Endodermal cell (in vitro differentiated cells): ENCODE data around the gene DHRS13. TPM values are rescaled to one million over a fixed set of nuclear protein-coding genes. Genes with fewer than 3 reads are reported as not detected.
"Not testable (repeated sequence)": the region's sequence is repeated elsewhere in the genome, so short reads cannot be mapped to it uniquely, and the experiment has no call there.

Experiments
- DNase-seq: peaks from one replicate; pipeline ENCODE4 v3.0.0-alpha.2; 2017
- H3K27ac ChIP-seq: 2 replicates; pipeline ENCODE4 v1.5.1; 2013; ENCODE audit warnings: mild to moderate bottlenecking, low read depth, low read length, moderate library complexity
- H3K27me3 ChIP-seq: 2 replicates; pipeline ENCODE4 v1.6.1; 2013; ENCODE audit warnings: mild to moderate bottlenecking, low read length, moderate library complexity; ENCODE audit not compliant: insufficient read depth, control insufficient read depth, poor library complexity, severe bottlenecking
- H3K36me3 ChIP-seq: 2 replicates; pipeline ENCODE4 v1.7.0; 2013; ENCODE audit warnings: mild to moderate bottlenecking, low read length, moderate library complexity; ENCODE audit not compliant: control insufficient read depth, insufficient read depth
- H3K4me1 ChIP-seq: one replicate; pipeline ENCODE4 v1.7.0; 2013; ENCODE audit warnings: low read length; ENCODE audit not compliant: control insufficient read depth, insufficient read depth
- H3K4me3 ChIP-seq: 2 replicates; pipeline ENCODE4 v1.5.1; 2013; ENCODE audit warnings: mild to moderate bottlenecking, low read length, moderate library complexity
- H3K9ac ChIP-seq: 2 replicates; pipeline ENCODE4 v1.6.1; 2013; ENCODE audit warnings: mild to moderate bottlenecking, low read length, moderate library complexity; ENCODE audit not compliant: poor library complexity, severe bottlenecking; ENCODE audit errors: extremely low read depth
- H3K9me3 ChIP-seq: 2 replicates; pipeline ENCODE4 v1.6.1; 2013; ENCODE audit warnings: mild to moderate bottlenecking, low read length, moderate library complexity; ENCODE audit not compliant: control insufficient read depth
- H3K27ac Mint-ChIP-seq: 2 replicates; pipeline ENCODE4 v1.8.0; 2020; ENCODE audit warnings: mixed read lengths
- H3K27me3 Mint-ChIP-seq: 2 replicates; pipeline ENCODE4 v1.8.0; 2021; ENCODE audit warnings: mild to moderate bottlenecking, mixed read lengths; ENCODE audit not compliant: insufficient read depth
- H3K36me3 Mint-ChIP-seq: 2 replicates; pipeline ENCODE4 v1.8.0; 2020; ENCODE audit warnings: low read depth, mixed read lengths
- H3K4me1 Mint-ChIP-seq: 2 replicates; pipeline ENCODE4 v1.8.0; 2020; ENCODE audit warnings: mixed read lengths
- H3K4me3 Mint-ChIP-seq: 2 replicates; pipeline ENCODE4 v1.8.0; 2020; ENCODE audit warnings: mild to moderate bottlenecking, moderate library complexity, mixed read lengths
- H3K9me3 Mint-ChIP-seq: 2 replicates; pipeline ENCODE4 v1.8.0; 2020; ENCODE audit warnings: mild to moderate bottlenecking, mixed read lengths
- WGBS, 2 experiments: methylation state at CpG; one replicate each; pipeline versions ENCODE4 v1.1.5 to v1.1.7; 2013; ENCODE audit warnings: missing lambda C conversion rate in 2 of 2, mixed read lengths in 1 of 2; ENCODE audit not compliant: insufficient coverage in 1 of 2, insufficient read length in 1 of 2; 5-methylcytosine and 5-hydroxymethylcytosine counted together
- total RNA-seq, 2 donors: library from RNA; stranded (reverse); fragmentation: NEBNext Ultra II Directional in 1 of 2; extraction: Animal tissue kit (Norgen Biotek cat#: 25700) in 1 of 2; gene quantifications; 2 replicates in 1 of 2; 3 replicates in 1 of 2; pipeline ENCODE4 v1.2.1, GENCODE V29; 2021
- TF ChIP-seq, protein P1 (sequence below): fragments of 200-600 bp; sonication (generic); conservative IDR thresholded peaks from 2 replicates; pipeline ENCODE4 v1.5.0; 2021; ENCODE audit warnings: antibody characterized with exemption, mild to moderate bottlenecking

DHRS13 gene
- total RNA-seq, 2 donors from 2014 or later: 19.1 to 24.8 TPM

DNA sequence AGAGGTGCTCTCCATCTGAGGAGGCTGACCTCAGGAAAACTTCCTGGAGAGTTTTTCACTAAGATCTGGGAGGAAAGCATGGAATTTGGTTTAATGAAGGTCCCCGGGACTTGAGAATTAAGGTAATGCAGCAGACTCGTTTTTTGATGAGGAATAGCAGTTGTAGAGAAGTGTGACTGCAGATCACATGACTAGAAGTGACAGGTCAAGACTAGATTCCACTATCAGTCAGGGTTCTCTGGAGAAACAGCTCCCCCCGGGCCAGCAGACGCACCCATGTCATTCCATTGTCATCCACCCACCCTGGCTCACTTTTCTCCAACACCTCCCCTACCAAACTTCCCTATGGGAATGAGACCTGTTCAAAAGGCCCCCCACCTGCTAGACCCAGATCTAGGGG is 1.9 kb upstream of the DHRS13 start:
- DNase-seq: peak; percentile 42
- Histone ChIP-seq H3K9me3 (no peaks in the 10 kb centered on the region), H3K9ac (no peak overlapping the region), H3K27me3 (no peaks in the 10 kb centered on the region), H3K4me3 (no peak overlapping the region), H3K36me3 (peaks cover 58% of the 10 kb centered on the region), H3K27ac (no peak overlapping the region), H3K4me1 (no peaks in the 10 kb centered on the region)
- Mint-ChIP-seq H3K27me3 (no peaks in the 10 kb centered on the region), H3K36me3 (peaks cover 44% of the 10 kb centered on the region), H3K4me1 (peaks cover 7% of the 10 kb centered on the region), H3K9me3 (no peaks in the 10 kb centered on the region), H3K4me3 (no peak overlapping the region), H3K27ac (no peak overlapping the region)
- TF ChIP-seq, protein P1, sequence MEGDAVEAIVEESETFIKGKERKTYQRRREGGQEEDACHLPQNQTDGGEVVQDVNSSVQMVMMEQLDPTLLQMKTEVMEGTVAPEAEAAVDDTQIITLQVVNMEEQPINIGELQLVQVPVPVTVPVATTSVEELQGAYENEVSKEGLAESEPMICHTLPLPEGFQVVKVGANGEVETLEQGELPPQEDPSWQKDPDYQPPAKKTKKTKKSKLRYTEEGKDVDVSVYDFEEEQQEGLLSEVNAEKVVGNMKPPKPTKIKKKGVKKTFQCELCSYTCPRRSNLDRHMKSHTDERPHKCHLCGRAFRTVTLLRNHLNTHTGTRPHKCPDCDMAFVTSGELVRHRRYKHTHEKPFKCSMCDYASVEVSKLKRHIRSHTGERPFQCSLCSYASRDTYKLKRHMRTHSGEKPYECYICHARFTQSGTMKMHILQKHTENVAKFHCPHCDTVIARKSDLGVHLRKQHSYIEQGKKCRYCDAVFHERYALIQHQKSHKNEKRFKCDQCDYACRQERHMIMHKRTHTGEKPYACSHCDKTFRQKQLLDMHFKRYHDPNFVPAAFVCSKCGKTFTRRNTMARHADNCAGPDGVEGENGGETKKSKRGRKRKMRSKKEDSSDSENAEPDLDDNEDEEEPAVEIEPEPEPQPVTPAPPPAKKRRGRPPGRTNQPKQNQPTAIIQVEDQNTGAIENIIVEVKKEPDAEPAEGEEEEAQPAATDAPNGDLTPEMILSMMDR: no peak
- 88 to 89% methylated on average over 2 to 4 of the region's 4 CpGs for WGBS, 2 experiments

- not testable (repeated sequence) for H3K4me1 Mint-ChIP-seq, H3K27ac Mint-ChIP-seq, H3K9me3 ChIP-seq, H3K27me3 Mint-ChIP-seq, DNase-seq, H3K27me3 ChIP-seq, H3K9me3 Mint-ChIP-seq, H3K4me1 ChIP-seq, H3K27ac ChIP-seq, H3K9ac ChIP-seq
- Mint-ChIP-seq H3K4me3 (peak overlapping the region; percentile 67), H3K36me3 (peaks cover 41% of the 10 kb centered on the region)
- 90 to 98% methylated on average over 5 of the region's 5 CpGs for WGBS, 2 experiments
- H3K4me3 ChIP-seq: peak overlapping the region; percentile 93
- peaks cover 48% of the 10 kb centered on the region for H3K36me3 ChIP-seq
Measured at GRCh38 chr17:28903546-28903841, 615 bp upstream of the DHRS13 start.

DNA sequence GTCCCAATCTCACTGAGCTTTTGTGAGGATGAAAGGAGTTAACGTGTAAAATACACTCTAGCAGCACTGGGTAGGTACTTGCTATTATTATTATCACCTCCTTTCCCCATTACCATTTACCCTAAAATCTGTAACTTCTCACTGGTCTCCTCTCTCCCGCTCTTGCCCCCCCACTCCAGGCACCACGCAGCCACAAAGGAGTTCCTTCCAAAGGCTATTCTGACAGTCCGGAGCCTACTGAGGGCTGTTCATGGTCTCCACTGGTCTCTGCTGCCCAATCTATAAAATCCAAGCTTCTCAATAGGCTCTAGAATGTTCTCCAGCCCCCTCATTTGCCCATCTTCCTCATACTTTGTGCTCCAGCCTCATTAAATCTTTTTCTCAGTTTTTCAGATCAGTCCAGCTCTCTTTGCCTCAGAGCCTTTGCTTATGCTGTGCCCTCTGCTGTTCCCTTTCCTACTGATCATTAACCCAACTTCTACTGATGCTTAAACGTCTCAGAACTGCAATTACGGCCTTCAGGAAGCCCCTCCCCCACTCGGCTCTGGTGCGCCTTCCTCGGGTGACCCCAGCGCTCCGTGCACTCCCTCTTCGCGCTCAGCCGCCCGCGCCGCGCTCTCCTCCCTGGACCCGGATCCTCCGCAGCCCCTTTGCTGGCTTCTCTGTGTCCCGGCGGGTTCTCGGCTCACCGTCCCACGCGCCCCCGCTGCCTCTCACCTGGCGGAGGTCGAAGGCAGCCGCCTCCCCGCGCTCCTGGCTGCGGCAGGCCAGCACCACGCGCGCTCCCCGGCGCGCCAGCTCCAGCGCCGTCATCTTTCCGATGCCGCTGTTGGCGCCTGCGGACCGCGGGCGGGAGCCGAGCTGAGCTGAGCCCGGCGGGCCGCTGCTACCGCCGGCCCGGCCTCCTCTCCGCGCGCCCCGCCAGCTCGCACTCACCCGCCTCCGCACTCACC is 737 bp downstream of the DHRS13 start:
- peak overlapping the region; percentile 67 for H3K4me3 Mint-ChIP-seq
- Histone ChIP-seq H3K9ac (peak overlapping the region; percentile 64), H3K4me1 (no peaks in the 10 kb centered on the region), H3K27ac (peak overlapping the region; percentile 73), H3K36me3 (peaks cover 35% of the 10 kb centered on the region), H3K4me3 (peak overlapping the region; percentile 93), H3K9me3 (no peaks in the 10 kb centered on the region), H3K27me3 (no peaks in the 10 kb centered on the region)
- H3K27ac Mint-ChIP-seq: peak overlapping the region; percentile 67
- TF ChIP-seq, protein P1: no peak
- H3K4me1 Mint-ChIP-seq: peaks cover 7% of the 10 kb centered on the region
- no peak for DNase-seq
- no peaks in the 10 kb centered on the region for H3K27me3 Mint-ChIP-seq
- 4 to 14% methylated on average over 20 to 62 of the region's 62 CpGs for WGBS, 2 experiments
- no peaks in the 10 kb centered on the region for H3K9me3 Mint-ChIP-seq
- H3K36me3 Mint-ChIP-seq: peaks cover 28% of the 10 kb centered on the region
